ENCODE results near the gene JPH2.

JPH2 gene

DNA sequence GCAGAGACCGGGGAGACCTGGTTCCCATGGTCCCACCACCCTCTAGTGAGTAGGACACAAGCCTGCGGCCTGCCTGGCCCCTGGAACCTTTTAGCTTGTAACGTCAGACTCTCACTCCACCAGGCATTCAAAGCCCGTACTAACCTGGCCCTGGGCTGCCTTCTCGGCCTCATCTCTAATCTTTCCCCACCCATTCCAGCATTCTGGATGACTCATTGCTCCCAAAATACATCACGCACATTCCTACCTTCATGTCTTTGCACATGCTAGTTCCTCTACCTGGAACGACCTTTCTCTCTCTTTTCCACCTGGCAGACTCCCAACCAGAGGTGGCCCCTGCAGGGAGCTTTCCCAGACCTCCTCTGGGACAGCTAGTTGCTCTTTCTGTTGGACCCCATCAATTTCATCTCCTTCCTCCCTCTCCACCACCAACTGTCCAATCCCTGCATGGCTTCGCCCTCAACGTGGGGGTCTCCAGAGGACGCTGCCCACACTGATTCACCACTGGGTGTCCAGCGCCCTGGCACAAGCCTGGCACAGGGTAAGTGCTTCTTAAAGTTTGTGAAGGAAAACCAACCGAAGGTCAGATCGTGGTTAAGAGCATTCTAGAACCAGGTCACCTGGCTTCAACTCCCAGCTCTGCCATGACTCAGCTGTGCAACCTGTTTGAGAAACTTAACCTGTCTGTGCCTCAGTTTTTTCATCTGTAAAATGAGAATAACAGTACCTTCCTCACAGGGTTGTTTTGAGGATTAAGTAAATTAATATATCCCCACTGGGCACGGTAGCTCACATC, 35.2 kb downstream of the JPH2 start:
- Histone ChIP-seq H3K4me3 (ENCODE audit: low read length) (no peak overlapping the region), H3K36me3 (ENCODE audit: insufficient read depth, low read length) (no peaks in the 10 kb centered on the region), H3K4me2 (ENCODE audit: low read length) (no peak overlapping the region), H3K9me3 (replicated peaks; ENCODE audit: low read length) (no peaks in the 10 kb centered on the region), H3K27me3 (ENCODE audit: control insufficient read depth, insufficient read depth, low read length) (peaks cover 6% of the 10 kb centered on the region), H3K4me1 (ENCODE audit: control insufficient read depth, insufficient read depth, low read length) (peaks cover 10% of the 10 kb centered on the region), H3K9ac (ENCODE audit: low read depth, low read length) (no peak overlapping the region)

DNA sequence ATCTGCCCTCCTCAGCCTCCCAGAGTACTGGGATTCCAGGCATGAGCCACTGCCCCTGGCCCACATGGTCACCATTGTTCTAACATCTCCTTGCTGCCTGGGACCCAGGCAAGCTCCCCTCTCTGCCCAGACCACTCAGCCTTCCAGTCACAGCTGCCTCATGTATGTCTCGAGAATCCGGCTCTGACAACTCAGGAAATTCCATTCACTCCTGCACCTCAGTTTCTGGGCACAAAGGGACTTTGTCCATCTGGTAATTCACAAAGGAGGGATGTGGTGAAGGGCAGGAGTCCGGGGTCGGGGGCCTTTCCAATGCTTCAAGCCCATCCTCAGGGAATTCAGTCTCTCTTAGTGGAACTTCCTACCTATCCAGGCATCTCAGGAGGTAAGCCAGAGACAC, 40.7 kb downstream of the JPH2 start:
- Histone ChIP-seq H3K36me3 (ENCODE audit: insufficient read depth, low read length) (no peaks in the 10 kb centered on the region), H3K4me2 (ENCODE audit: low read length) (no peak overlapping the region), H3K9ac (ENCODE audit: low read depth, low read length) (no peak overlapping the region), H3K27me3 (ENCODE audit: control insufficient read depth, insufficient read depth, low read length) (peaks cover 13% of the 10 kb centered on the region), H3K4me1 (ENCODE audit: control insufficient read depth, insufficient read depth, low read length) (peaks cover 12% of the 10 kb centered on the region), H3K4me3 (ENCODE audit: low read length) (no peak overlapping the region), H3K9me3 (replicated peaks; ENCODE audit: low read length) (no peaks in the 10 kb centered on the region)

DNA sequence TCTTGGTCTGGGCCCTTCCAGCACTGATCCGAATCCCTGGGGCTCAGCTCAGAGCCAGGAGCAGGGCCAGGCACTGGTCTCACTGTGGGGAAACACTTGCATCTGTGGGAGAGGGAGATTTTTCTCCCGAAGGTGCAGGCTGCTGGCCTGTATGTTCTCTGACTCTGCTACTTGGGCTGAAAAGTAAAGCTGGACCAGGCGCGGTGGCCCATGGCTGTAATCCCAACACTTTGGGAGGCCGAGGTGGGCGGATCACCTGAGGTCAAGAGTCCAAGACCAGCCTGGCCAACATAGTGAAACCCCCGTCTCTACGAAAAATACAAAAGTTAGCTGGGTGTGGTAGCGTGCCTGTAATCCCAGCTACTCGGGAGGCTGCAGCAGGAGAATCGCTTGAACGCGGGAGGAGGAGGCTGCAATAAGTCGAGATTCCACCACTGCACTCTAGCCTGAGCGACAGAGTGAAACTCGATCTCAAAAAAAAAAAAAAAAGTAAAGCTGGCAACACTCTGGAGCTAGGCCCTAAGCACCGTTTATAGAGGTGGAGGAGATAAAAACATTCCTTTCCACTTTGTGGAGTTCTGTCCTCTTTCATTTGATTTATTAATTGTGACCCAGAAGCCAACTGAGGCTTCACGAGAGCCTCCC, 41.7 kb downstream of the JPH2 start:
- H3K27me3 ChIP-seq (ENCODE audit: control insufficient read depth, insufficient read depth, low read length), result peaks cover 23% of the 10 kb centered on the region
- H3K36me3 ChIP-seq (ENCODE audit: insufficient read depth, low read length), result no peaks in the 10 kb centered on the region
- no peaks in the 10 kb centered on the region for H3K9me3 ChIP-seq (replicated peaks; ENCODE audit: low read length)
- peaks cover 12% of the 10 kb centered on the region for H3K4me1 ChIP-seq (ENCODE audit: control insufficient read depth, insufficient read depth, low read length)
- H3K4me3 ChIP-seq (ENCODE audit: low read length), result no peak overlapping the region
- no peak overlapping the region for H3K4me2 ChIP-seq (ENCODE audit: low read length)
- H3K9ac ChIP-seq (ENCODE audit: low read depth, low read length), result no peak overlapping the region

- Histone ChIP-seq H3K36me3 (ENCODE audit: insufficient read depth, low read length) (no peaks in the 10 kb centered on the region), H3K4me3 (ENCODE audit: low read length) (no peak overlapping the region), H3K27me3 (ENCODE audit: control insufficient read depth, insufficient read depth, low read length) (peaks cover 26% of the 10 kb centered on the region), H3K4me1 (ENCODE audit: control insufficient read depth, insufficient read depth, low read length) (peaks cover 12% of the 10 kb centered on the region), H3K4me2 (ENCODE audit: low read length) (no peak overlapping the region), H3K9me3 (replicated peaks; ENCODE audit: low read length) (no peaks in the 10 kb centered on the region), H3K9ac (ENCODE audit: low read depth, low read length) (no peak overlapping the region)
These were observed 43.1 kb downstream of the JPH2 start for GRCh38 chr20:44143936-44144335.

- Histone ChIP-seq H3K4me1 (ENCODE audit: control insufficient read depth, insufficient read depth, low read length) (peaks cover 15% of the 10 kb centered on the region), H3K27me3 (ENCODE audit: control insufficient read depth, insufficient read depth, low read length) (peaks cover 30% of the 10 kb centered on the region), H3K4me3 (ENCODE audit: low read length) (no peak overlapping the region), H3K9ac (ENCODE audit: low read depth, low read length) (no peak overlapping the region), H3K9me3 (replicated peaks; ENCODE audit: low read length) (no peaks in the 10 kb centered on the region), H3K36me3 (ENCODE audit: insufficient read depth, low read length) (no peaks in the 10 kb centered on the region), H3K4me2 (ENCODE audit: low read length) (no peak overlapping the region)
These were observed 44.6 kb downstream of the JPH2 start for GRCh38 chr20:44142413-44142812.

DNA sequence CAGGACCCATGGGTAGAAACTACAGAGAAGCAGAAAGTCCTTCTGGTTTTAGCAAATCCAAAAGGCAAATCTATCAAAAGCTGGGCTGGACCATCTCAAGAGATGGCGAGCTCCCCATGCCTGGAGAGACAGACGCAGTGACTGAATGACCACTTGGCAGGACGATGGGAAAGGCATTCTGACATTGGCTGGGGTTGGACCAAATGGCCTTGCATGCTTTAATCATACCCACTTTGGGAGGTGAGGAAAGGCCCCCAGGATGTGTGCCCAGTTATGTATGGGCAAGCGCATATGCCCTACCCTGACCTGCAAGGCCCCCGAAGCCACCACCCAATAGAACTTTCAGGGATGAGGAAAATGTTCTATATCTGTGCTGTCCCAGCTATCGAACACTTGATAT, 45.1 kb downstream of the JPH2 start:
- Histone ChIP-seq H3K4me3 (ENCODE audit: low read length) (no peak overlapping the region), H3K27me3 (ENCODE audit: control insufficient read depth, insufficient read depth, low read length) (peaks cover 30% of the 10 kb centered on the region), H3K4me2 (ENCODE audit: low read length) (no peak overlapping the region), H3K4me1 (ENCODE audit: control insufficient read depth, insufficient read depth, low read length) (peaks cover 19% of the 10 kb centered on the region), H3K9me3 (replicated peaks; ENCODE audit: low read length) (no peaks in the 10 kb centered on the region), H3K36me3 (ENCODE audit: insufficient read depth, low read length) (no peaks in the 10 kb centered on the region), H3K9ac (ENCODE audit: low read depth, low read length) (no peak overlapping the region)

GRCh38 chr20:44138867-44139266, 48.1 kb downstream of the JPH2 start:
- peaks cover 20% of the 10 kb centered on the region for H3K27me3 ChIP-seq (ENCODE audit: control insufficient read depth, insufficient read depth, low read length)
- no peak overlapping the region for H3K9ac ChIP-seq (ENCODE audit: low read depth, low read length)
- no peaks in the 10 kb centered on the region for H3K9me3 ChIP-seq (replicated peaks; ENCODE audit: low read length)
- H3K4me2 ChIP-seq (ENCODE audit: low read length), result no peak overlapping the region
- peaks cover 22% of the 10 kb centered on the region for H3K4me1 ChIP-seq (ENCODE audit: control insufficient read depth, insufficient read depth, low read length)
- H3K4me3 ChIP-seq (ENCODE audit: low read length), result no peak overlapping the region
- H3K36me3 ChIP-seq (ENCODE audit: insufficient read depth, low read length), result no peaks in the 10 kb centered on the region

GRCh38 chr20:44137266-44137801, 49.7 kb downstream of the JPH2 start:
- Histone ChIP-seq H3K4me2 (ENCODE audit: low read length) (no peak overlapping the region), H3K36me3 (ENCODE audit: insufficient read depth, low read length) (no peaks in the 10 kb centered on the region), H3K4me3 (ENCODE audit: low read length) (no peak overlapping the region), H3K27me3 (ENCODE audit: control insufficient read depth, insufficient read depth, low read length) (peaks cover 18% of the 10 kb centered on the region), H3K9ac (ENCODE audit: low read depth, low read length) (peak overlapping the region; percentile 53), H3K9me3 (replicated peaks; ENCODE audit: low read length) (no peaks in the 10 kb centered on the region), H3K4me1 (ENCODE audit: control insufficient read depth, insufficient read depth, low read length) (peaks cover 16% of the 10 kb centered on the region)

DNA sequence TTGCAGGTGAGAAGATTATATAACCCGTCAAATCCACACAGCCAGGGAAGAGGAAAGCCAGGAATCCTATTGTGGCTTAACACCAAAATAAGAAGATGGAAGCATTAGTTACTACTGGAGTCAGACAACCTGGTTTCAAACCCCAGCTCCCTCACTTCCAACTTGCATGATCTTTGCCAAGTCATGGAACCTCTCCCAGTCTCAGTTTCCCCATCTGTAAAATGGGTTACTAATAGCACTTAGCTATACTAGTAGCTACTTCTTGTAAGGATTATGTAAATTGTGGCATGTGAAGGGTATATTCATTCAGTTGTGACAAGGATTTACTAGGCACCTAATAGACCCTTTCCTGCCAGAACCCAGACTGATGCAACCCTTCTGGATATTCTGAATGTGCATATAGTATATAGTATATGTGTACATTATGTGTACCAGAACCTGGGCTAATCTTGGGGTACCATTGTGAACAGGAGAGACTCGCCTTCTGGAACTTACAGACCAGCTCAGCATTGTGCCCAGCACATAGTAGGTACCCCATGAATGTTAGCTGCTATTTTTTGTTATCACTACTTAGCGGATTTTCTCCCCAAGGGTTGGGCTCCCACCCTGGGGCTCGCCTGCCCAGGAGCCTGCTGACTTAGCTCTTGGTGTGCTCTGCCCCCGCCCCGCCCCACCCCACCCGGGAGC, 50.3 kb downstream of the JPH2 start:
- Histone ChIP-seq H3K27me3 (ENCODE audit: control insufficient read depth, insufficient read depth, low read length) (peaks cover 18% of the 10 kb centered on the region), H3K4me3 (ENCODE audit: low read length) (no peak overlapping the region), H3K9ac (ENCODE audit: low read depth, low read length) (no peak overlapping the region), H3K36me3 (ENCODE audit: insufficient read depth, low read length) (no peaks in the 10 kb centered on the region), H3K4me1 (ENCODE audit: control insufficient read depth, insufficient read depth, low read length) (peaks cover 10% of the 10 kb centered on the region), H3K4me2 (ENCODE audit: low read length) (no peak overlapping the region), H3K9me3 (replicated peaks; ENCODE audit: low read length) (no peaks in the 10 kb centered on the region)

DNA sequence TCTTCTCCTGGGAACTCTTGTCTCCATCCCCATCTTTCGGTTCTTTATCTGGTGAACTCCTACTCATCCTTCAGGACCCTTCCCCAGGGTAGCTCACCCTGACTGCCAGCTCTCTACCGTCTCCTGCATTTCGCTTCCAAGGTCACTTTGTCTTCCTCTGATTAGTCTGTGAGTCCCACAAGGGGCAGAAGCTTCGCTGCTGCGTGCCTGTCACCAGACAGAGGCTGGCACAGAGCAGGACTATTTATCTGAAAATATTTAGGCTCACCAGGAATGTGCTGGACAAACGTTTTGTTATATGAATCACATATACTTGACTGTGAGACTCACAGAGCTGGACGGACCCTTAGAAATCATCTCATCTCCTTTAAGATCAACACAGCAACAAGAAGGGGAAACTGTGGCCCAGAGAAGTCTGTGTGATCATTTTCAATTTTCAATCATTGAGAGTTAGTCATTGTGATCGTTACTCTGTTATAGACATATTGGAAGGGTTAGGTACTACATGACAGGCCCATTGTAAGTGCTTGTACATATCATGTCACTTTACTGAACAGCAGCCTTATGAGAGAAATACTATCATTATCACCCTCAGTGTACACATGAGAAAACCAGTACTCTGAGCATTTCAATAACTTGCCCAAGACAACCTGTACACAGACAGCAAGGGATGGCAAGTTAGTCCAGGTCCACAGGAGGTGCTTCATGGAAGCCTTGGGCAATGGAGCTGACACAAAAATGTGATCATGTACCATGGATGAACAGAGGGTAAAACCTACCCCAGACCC, 51.4 kb downstream of the JPH2 start:
- H3K4me1 ChIP-seq (ENCODE audit: control insufficient read depth, insufficient read depth, low read length), result peaks cover 10% of the 10 kb centered on the region
- H3K27me3 ChIP-seq (ENCODE audit: control insufficient read depth, insufficient read depth, low read length), result peaks cover 14% of the 10 kb centered on the region
- no peaks in the 10 kb centered on the region for H3K36me3 ChIP-seq (ENCODE audit: insufficient read depth, low read length)
- H3K9me3 ChIP-seq (replicated peaks; ENCODE audit: low read length), result no peaks in the 10 kb centered on the region
- no peak overlapping the region for H3K9ac ChIP-seq (ENCODE audit: low read depth, low read length)
- H3K4me2 ChIP-seq (ENCODE audit: low read length), result no peak overlapping the region
- no peak overlapping the region for H3K4me3 ChIP-seq (ENCODE audit: low read length)

DNA sequence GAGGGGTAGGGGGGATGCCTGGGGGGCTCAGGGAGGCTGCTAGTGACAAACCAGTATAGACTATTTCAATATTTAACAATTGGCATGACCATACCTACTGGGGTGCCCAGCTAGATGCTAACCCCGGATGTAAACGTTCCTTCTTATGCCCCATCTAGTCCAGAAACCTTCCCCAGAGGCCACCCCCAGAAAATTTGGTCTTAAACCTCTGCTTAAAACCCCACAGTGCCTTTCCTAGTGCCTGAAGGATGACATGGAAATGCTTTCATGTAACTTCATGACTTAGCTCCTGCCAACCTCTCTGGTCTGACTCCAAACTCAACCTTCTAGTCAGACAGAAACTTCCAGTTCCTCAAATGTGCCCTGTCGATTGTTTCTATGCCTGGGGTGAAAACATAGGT, 52.0 kb downstream of the JPH2 start:
- H3K4me3 ChIP-seq (ENCODE audit: low read length), result no peak overlapping the region
- peaks cover 8% of the 10 kb centered on the region for H3K27me3 ChIP-seq (ENCODE audit: control insufficient read depth, insufficient read depth, low read length)
- peaks cover 13% of the 10 kb centered on the region for H3K4me1 ChIP-seq (ENCODE audit: control insufficient read depth, insufficient read depth, low read length)
- no peaks in the 10 kb centered on the region for H3K9me3 ChIP-seq (replicated peaks; ENCODE audit: low read length)
- H3K4me2 ChIP-seq (ENCODE audit: low read length), result no peak overlapping the region
- no peaks in the 10 kb centered on the region for H3K36me3 ChIP-seq (ENCODE audit: insufficient read depth, low read length)
- H3K9ac ChIP-seq (ENCODE audit: low read depth, low read length), result no peak overlapping the region
